ENCODE measurements around the gene KIF17. TPM values are rescaled to one million over a fixed set of nuclear protein-coding genes. Genes with fewer than 3 reads are reported as not detected.

The KIF17 gene
- total RNA-seq = 8.4 TPM
- long read RNA-seq, partial matches to known transcripts = 0 of 1 reads
- long read RNA-seq, other reads (novel, unspliced or antisense) = 0 of 1 reads

DNA sequence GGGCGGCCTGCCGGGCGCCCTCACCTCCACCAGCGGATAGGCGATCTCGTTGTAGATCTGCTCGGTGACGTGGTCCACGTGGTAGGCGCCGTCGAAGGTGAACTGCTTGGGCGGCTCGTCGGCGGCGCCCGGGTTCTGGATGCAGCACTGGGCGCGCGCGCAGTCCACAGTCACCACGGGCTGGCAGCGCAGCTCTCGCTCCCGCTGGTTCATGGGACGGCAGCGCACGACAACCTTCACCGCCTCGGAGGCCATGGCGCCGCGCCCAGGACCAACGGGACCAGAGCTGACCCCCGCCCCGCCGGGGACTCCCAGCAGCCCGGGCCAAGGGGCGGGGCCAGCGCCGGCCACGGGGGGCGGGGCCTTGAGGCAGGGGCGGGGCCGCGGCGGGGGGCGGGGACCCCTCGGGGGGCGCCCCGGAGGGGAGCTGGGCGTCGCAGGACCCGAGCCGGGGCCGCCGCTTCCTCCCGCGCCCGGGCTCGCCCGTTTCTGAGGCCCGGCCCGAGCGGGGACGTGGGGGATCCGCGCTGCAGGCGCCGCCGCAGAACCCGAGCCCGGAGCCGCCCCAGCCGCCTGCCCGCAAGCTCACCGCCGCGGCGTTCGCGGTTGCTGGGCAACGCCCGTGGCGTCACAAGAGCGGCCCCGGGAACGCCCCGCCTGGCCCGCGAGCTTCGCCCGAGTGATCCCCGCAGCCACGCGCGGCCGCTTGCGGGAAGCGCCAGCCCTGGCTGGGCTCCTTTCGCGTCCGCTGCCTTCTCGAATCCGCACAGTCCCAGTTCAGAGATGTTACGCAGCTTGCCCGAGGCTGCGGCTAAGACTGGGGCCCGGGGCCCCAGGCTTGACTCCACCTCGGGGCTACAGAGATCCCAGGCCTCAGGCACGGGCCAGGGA, at the start of gene KIF17:
Gene KIF17, minus strand, starts transcription at position 556 of the 891 bp plus-strand sequence. Its CDS starts 301 bp downstream, at position 255.
- TF ChIP-seq, protein P1, sequence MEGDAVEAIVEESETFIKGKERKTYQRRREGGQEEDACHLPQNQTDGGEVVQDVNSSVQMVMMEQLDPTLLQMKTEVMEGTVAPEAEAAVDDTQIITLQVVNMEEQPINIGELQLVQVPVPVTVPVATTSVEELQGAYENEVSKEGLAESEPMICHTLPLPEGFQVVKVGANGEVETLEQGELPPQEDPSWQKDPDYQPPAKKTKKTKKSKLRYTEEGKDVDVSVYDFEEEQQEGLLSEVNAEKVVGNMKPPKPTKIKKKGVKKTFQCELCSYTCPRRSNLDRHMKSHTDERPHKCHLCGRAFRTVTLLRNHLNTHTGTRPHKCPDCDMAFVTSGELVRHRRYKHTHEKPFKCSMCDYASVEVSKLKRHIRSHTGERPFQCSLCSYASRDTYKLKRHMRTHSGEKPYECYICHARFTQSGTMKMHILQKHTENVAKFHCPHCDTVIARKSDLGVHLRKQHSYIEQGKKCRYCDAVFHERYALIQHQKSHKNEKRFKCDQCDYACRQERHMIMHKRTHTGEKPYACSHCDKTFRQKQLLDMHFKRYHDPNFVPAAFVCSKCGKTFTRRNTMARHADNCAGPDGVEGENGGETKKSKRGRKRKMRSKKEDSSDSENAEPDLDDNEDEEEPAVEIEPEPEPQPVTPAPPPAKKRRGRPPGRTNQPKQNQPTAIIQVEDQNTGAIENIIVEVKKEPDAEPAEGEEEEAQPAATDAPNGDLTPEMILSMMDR (IDR thresholded peaks at IDR 0.05) = no peak
- Histone ChIP-seq H3K27me3 (ENCODE audit: low read depth) (peaks cover 29% of the 10 kb centered on the region), H3K36me3 (no peaks in the 10 kb centered on the region), H3K4me1 (peaks cover 9% of the 10 kb centered on the region), H3K27ac (no peak within 1 kb of the TSS), H3K9me3 (no peaks in the 10 kb centered on the region), H3K4me3 (peak within 1 kb of the TSS; percentile 51)
- intact Hi-C loops (cut with DNase I) = no loop called here
- ATAC-seq = peak; percentile 77 to 93
- DNase-seq = peak; percentile 87

GRCh38 chr1:20767271-20767670, 49.5 kb upstream of the KIF17 start:
- ATAC-seq (no peak), DNase-seq (no peak)
- Histone ChIP-seq H3K36me3 (peaks cover 100% of the 10 kb centered on the region), H3K27ac (no peak overlapping the region), H3K27me3 (ENCODE audit: low read depth) (no peaks in the 10 kb centered on the region), H3K9me3 (no peaks in the 10 kb centered on the region), H3K4me3 (no peak overlapping the region), H3K4me1 (no peaks in the 10 kb centered on the region)
- intact Hi-C loops (cut with DNase I) = no loop called here
- TF ChIP-seq, protein P1 (IDR thresholded peaks at IDR 0.05) = no peak

- H3K27me3 ChIP-seq (ENCODE audit: low read depth) = no peaks in the 10 kb centered on the region
- H3K36me3 ChIP-seq = peaks cover 100% of the 10 kb centered on the region
- no peak for DNase-seq
- intact Hi-C loops (cut with DNase I) = no loop called here
- H3K9me3 ChIP-seq = no peaks in the 10 kb centered on the region
- TF ChIP-seq, protein P1 (IDR thresholded peaks at IDR 0.05) = no peak
- H3K4me1 ChIP-seq = no peaks in the 10 kb centered on the region
- no peak overlapping the region for H3K4me3 ChIP-seq
- H3K27ac ChIP-seq = no peak overlapping the region
- ATAC-seq = no peak
These were observed 45.6 kb upstream of the KIF17 start for GRCh38 chr1:20763417-20763816.

DNA sequence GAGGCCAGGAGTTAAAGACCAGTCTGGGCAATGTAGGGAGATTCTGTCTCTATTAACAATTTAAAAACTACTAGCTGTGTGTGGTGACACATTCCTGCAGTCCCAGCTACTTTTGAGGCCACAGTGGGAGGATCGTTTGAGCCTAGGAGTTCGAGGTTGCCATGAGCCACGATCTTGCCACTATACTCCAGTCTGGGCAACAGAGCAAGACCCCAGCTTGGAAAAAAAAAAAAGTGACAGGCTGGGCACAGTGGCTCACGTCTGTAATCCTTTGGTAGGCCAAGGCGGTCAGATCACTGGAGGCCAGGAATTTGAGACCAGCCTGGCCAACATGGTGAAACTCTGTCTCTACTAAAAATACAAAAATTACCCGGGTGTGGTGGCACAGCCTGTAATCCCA, 42.5 kb upstream of the KIF17 start:
- DNase-seq (no peak), ATAC-seq (no peak)
- intact Hi-C loops (cut with DNase I) = no loop called here
- Histone ChIP-seq H3K27ac (no peak overlapping the region), H3K36me3 (peaks cover 100% of the 10 kb centered on the region), H3K4me3 (no peak overlapping the region), H3K9me3 (no peaks in the 10 kb centered on the region), H3K4me1 (no peaks in the 10 kb centered on the region), H3K27me3 (ENCODE audit: low read depth) (no peaks in the 10 kb centered on the region)
- TF ChIP-seq, protein P1 (IDR thresholded peaks at IDR 0.05) = no peak

- DNase-seq = no peak
- intact Hi-C loops (cut with DNase I) = no loop called here
- ATAC-seq = no peak
- H3K36me3 ChIP-seq = peaks cover 82% of the 10 kb centered on the region
- H3K4me3 ChIP-seq = no peak overlapping the region
- no peaks in the 10 kb centered on the region for H3K27me3 ChIP-seq (ENCODE audit: low read depth)
- no peaks in the 10 kb centered on the region for H3K9me3 ChIP-seq
- TF ChIP-seq, protein P1 (IDR thresholded peaks at IDR 0.05) = no peak
- H3K4me1 ChIP-seq = no peaks in the 10 kb centered on the region
- no peak overlapping the region for H3K27ac ChIP-seq
These were observed 35.8 kb upstream of the KIF17 start for GRCh38 chr1:20753589-20753988.
